Right atrium auricular region (tissue), 2 donors: ENCODE results near the gene ZNF536. TPM values are rescaled to one million over a fixed set of nuclear protein-coding genes. Genes with fewer than 3 reads are reported as not detected.

Experiments used
- DNase-seq: peaks from one replicate; pipeline ENCODE4 v3.0.0-alpha.2; 2019; ENCODE audit warnings: low spot score
- H3K27ac ChIP-seq, 2 donors: fragments of 200-600 bp; sonication (generic); 1 replicate in 1 of 2; 2 replicates in 1 of 2; pipeline ENCODE4 v1.5.1; 2016 to 2019
- H3K27me3 ChIP-seq, 2 donors: fragments of 200-600 bp; sonication (generic); one replicate each; pipeline versions ENCODE4 v1.5.1 to v1.6.0; 2017 to 2019
- H3K36me3 ChIP-seq: fragments of 200-600 bp; sonication (generic); one replicate; pipeline ENCODE4 v1.5.1; 2016
- H3K4me1 ChIP-seq, 2 donors: fragments of 200-600 bp; sonication (generic); one replicate each; pipeline versions ENCODE4 v1.5.1 to v1.6.0; 2017 to 2019
- H3K4me3 ChIP-seq, 2 donors: fragments of 200-600 bp; sonication (generic); 1 replicate in 1 of 2; 2 replicates in 1 of 2; pipeline ENCODE4 v1.5.1; 2017 to 2019; ENCODE audit warnings: mild to moderate bottlenecking in 1 of 2, moderate library complexity in 1 of 2
- H3K9me3 ChIP-seq, 2 donors: fragments of 200-600 bp; sonication (generic); one replicate each; pipeline ENCODE4 v1.5.1; 2019
- total RNA-seq, 2 donors: library from RNA; depleted of rRNA; stranded (reverse); fragments of >200 nt; gene quantifications; one replicate each; pipeline ENCODE4 v1.1.0, GENCODE V29; 2016
- TF ChIP-seq, protein P1 (sequence below), 2 donors: fragments of 200-600 bp; sonication (generic); IDR thresholded peaks; one replicate each; pipeline ENCODE4 v1.5.1; 2019; ENCODE audit warnings: antibody characterized with exemption in 2 of 2

ZNF536 gene
- total RNA-seq, 2 donors from 2014 or later: 1.9 to 2.7 TPM

DNA sequence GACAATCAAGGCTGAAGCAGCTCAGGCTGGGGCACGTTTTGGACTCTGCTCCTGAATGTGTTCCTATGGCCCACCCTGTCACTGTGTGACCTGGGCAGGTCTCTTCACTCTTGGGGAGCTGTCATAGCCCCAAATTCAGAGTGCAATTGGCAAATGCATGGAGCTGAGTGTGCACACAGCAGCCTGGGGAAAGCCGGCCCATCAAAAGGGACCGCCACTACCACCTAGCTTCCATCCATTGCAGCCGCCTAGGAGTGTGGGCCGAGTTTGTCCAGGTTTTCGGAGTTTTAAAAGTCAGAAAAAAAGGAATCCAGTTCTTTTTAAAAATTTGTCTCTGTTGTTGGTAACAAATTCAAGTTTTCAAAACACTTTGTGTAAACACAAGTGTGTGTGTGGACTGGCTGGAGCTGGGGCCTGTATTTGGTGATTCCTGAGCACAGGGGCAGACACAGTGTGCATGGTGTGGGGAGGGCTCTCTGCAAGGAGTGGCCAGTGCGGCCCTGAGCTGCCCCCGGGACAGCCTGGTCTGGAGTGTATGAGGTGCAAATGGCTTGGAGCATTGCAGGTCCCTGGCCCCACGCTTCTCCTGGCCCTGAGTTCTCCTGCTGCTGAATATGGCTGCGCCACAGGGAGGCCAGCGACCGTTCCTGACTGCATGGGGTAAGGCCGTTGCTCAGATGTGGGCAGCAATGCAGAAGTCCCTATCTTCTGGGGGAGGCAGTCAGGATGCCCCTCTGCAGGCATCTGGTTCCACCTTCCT lies 13.2 kb upstream of the ZNF536 start:
- TF ChIP-seq, protein P1, sequence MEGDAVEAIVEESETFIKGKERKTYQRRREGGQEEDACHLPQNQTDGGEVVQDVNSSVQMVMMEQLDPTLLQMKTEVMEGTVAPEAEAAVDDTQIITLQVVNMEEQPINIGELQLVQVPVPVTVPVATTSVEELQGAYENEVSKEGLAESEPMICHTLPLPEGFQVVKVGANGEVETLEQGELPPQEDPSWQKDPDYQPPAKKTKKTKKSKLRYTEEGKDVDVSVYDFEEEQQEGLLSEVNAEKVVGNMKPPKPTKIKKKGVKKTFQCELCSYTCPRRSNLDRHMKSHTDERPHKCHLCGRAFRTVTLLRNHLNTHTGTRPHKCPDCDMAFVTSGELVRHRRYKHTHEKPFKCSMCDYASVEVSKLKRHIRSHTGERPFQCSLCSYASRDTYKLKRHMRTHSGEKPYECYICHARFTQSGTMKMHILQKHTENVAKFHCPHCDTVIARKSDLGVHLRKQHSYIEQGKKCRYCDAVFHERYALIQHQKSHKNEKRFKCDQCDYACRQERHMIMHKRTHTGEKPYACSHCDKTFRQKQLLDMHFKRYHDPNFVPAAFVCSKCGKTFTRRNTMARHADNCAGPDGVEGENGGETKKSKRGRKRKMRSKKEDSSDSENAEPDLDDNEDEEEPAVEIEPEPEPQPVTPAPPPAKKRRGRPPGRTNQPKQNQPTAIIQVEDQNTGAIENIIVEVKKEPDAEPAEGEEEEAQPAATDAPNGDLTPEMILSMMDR (IDR thresholded peaks at IDR 0.05): no peak
- no peak for DNase-seq
- Histone ChIP-seq H3K4me3 (no peak overlapping the region), H3K4me1 (no peaks in the 10 kb centered on the region), H3K36me3 (no peaks in the 10 kb centered on the region), H3K9me3 (no peaks in the 10 kb centered on the region), H3K27ac (no peak overlapping the region), H3K27me3 (no peaks in the 10 kb centered on the region)

DNA sequence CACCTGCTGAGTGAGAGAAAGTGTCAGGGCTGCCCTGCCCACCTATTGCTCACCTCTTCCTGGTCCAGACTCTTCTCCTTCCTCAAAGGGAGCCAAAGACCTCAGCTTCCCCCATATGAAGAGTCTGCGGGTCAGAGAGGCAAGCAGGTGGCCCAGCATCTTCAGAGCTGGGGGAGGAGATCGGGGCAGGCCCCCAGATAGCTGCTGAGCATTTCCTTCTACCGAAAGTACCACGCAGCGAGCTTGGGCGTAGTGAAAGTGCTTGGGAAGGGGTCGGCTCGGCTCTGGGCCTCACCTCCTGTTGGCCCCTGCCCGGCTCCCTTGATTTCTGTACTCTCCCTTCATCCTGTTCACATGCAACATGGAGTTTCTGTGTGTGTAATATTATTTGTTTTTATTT lies 12.2 kb upstream of the ZNF536 start:
- DNase-seq: no peak
- no peaks in the 10 kb centered on the region for H3K27me3 ChIP-seq
- no peak overlapping the region for H3K27ac ChIP-seq
- H3K36me3 ChIP-seq: no peaks in the 10 kb centered on the region
- H3K4me3 ChIP-seq: no peak overlapping the region
- TF ChIP-seq, protein P1 (IDR thresholded peaks at IDR 0.05): no peak
- H3K9me3 ChIP-seq: no peaks in the 10 kb centered on the region
- H3K4me1 ChIP-seq: no peaks in the 10 kb centered on the region

DNA sequence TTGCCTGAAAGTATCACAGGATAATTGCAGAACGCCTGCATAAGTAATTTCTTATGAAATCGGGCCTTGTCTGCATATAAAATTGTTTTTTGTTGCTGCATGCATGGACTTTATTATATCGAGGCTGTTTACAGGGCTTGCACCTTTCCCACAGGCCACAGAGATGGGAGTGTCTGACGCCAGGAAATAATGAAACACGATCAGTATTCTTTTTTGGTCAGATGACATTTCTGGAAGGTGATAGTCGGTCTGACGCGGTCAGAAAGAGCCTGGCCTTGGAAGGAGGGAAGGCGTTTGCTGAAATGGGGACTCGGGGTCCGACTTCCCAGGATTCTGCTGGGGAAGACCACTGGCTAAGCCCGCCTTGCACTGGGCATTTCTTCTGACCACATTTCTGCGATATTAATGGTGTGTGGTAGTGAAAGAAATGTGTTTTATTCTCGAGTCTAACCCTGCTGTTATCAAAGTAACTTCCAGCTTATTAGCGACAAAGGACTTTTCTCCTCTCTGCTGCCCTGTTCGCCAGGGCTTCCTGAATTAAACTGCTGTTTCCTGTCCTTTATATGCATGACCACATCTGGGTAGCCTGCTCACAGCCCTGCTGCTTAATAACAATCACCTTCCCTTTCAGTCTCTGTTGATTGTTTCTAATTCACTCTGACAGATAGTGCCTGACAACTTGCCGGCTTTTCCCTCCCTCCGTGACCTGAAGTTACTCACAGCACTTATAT lies 11.6 kb upstream of the ZNF536 start:
- Histone ChIP-seq H3K27ac (no peak overlapping the region), H3K36me3 (no peaks in the 10 kb centered on the region), H3K9me3 (no peaks in the 10 kb centered on the region), H3K27me3 (no peaks in the 10 kb centered on the region), H3K4me1 (no peaks in the 10 kb centered on the region), H3K4me3 (no peak overlapping the region)
- TF ChIP-seq, protein P1 (IDR thresholded peaks at IDR 0.05): no peak
- DNase-seq: no peak

DNA sequence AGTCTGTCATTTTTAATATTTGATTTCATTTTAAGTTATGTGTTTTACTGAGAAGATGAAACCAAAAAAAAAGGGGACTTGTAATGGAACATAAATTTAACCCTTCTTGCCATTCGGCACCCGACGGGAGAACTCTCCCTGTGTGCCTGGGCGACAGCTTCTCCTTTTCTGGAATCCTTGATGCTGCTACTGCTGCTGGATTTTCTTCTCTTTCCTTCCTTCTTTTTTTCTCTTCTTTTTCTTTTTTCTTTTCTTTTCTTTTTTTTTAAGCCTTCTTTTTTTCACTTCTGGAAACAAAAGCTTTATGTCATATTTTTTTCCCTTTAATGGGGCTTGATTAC lies 11.1 kb upstream of the ZNF536 start:
- no peak for DNase-seq
- no peaks in the 10 kb centered on the region for H3K4me1 ChIP-seq
- TF ChIP-seq, protein P1 (IDR thresholded peaks at IDR 0.05): no peak
- H3K27ac ChIP-seq: no peak overlapping the region
- H3K4me3 ChIP-seq: no peak overlapping the region
- no peaks in the 10 kb centered on the region for H3K27me3 ChIP-seq
- no peaks in the 10 kb centered on the region for H3K36me3 ChIP-seq
- H3K9me3 ChIP-seq: no peaks in the 10 kb centered on the region

DNA sequence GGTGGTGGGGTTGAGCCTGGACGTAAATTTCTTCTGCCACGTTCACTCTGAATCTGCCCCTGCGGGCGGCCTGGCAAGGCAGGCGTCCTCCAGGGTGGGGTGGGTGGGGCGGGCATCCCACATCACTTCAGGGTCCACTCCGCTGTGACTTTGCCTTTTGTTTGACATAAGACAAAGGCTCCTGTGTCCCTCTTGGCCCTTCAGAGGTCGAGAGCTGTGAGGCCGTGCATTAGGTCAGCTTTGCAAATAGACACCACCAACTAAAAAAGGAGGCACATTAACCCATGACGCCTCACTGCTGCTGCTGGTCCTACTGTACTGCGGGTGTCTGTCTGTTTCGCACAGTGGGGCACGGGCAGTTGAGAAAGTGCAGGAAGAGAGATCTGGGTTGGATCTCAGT lies 10.5 kb upstream of the ZNF536 start:
- no peak for DNase-seq
- Histone ChIP-seq H3K9me3 (no peaks in the 10 kb centered on the region), H3K4me1 (no peaks in the 10 kb centered on the region), H3K4me3 (no peak overlapping the region), H3K36me3 (no peaks in the 10 kb centered on the region), H3K27ac (no peak overlapping the region), H3K27me3 (no peaks in the 10 kb centered on the region)
- TF ChIP-seq, protein P1 (IDR thresholded peaks at IDR 0.05): no peak
